GM23338 (cell line): Measurements from ENCODE around the gene S100A7A. TPM values are rescaled to one million over a fixed set of nuclear protein-coding genes. Genes with fewer than 3 reads are reported as not detected.

Experiments used
- ATAC-seq: fragments of 200-7000 bp; cut with Tn5 transposase; 3 replicates; pipeline ENCODE4 v1.9.1; 2020
- DNase-seq: peaks from one replicate; pipeline ENCODE4 v3.0.0-alpha.2; 2015; ENCODE audit warnings: low spot score
- H2AFZ ChIP-seq: fragments of 200-600 bp; sonication (generic); 2 replicates; pipeline ENCODE4 v1.8.0; 2016; ENCODE audit warnings: antibody characterized with exemption, mild to moderate bottlenecking, moderate library complexity
- H3F3A ChIP-seq: fragments of 200-600 bp; sonication (generic); replicated peaks from 2 replicates; pipeline ENCODE4 v1.8.0; 2017; ENCODE audit warnings: antibody characterized with exemption, mixed run types, low read depth
- H3K27ac ChIP-seq: fragments of 200-600 bp; sonication (generic); 2 replicates; pipeline ENCODE4 v1.6.1; 2016; ENCODE audit warnings: low read depth
- H3K27me3 ChIP-seq: fragments of 200-600 bp; sonication (generic); 2 replicates; pipeline ENCODE4 v1.8.0; 2016; ENCODE audit warnings: mild to moderate bottlenecking, mixed run types, moderate library complexity; ENCODE audit not compliant: insufficient read depth
- H3K36me3 ChIP-seq: fragments of 200-600 bp; sonication (generic); 2 replicates; pipeline ENCODE4 v1.8.0; 2016; ENCODE audit warnings: mild to moderate bottlenecking; ENCODE audit not compliant: insufficient read depth
- H3K4me1 ChIP-seq: fragments of 200-600 bp; sonication (generic); 2 replicates; pipeline ENCODE4 v1.8.0; 2016; ENCODE audit warnings: mild to moderate bottlenecking, moderate library complexity; ENCODE audit not compliant: insufficient read depth
- H3K4me2 ChIP-seq: fragments of 200-600 bp; sonication (generic); 2 replicates; pipeline ENCODE4 v1.7.1; 2017; ENCODE audit warnings: mixed run types
- H3K4me3 ChIP-seq: fragments of 200-600 bp; sonication (generic); 2 replicates; pipeline ENCODE4 v1.6.1; 2016; ENCODE audit warnings: mixed run types
- H3K79me2 ChIP-seq: fragments of 200-600 bp; sonication (generic); replicated peaks from 2 replicates; pipeline ENCODE4 v1.8.0; 2017; ENCODE audit warnings: mild to moderate bottlenecking; ENCODE audit not compliant: insufficient read depth
- H3K9me2 ChIP-seq: fragments of 200-600 bp; sonication (generic); 2 replicates; pipeline ENCODE4 v1.8.0; 2017; ENCODE audit not compliant: insufficient read depth
- H4K20me1 ChIP-seq: fragments of 200-600 bp; sonication (generic); replicated peaks from 2 replicates; pipeline ENCODE4 v1.8.0; 2017; ENCODE audit warnings: mild to moderate bottlenecking; ENCODE audit not compliant: insufficient read depth
- H3K27ac Mint-ChIP-seq: 2 replicates; pipeline ENCODE4 v1.8.0; 2020; ENCODE audit warnings: inconsistent platforms, mild to moderate bottlenecking, moderate library complexity, mixed read lengths
- H3K27me3 Mint-ChIP-seq: 3 replicates; pipeline ENCODE4 v1.8.0; 2022; ENCODE audit warnings: low read depth, mild to moderate bottlenecking, moderate library complexity, mixed read lengths, inconsistent platforms; ENCODE audit not compliant: insufficient read depth, poor library complexity
- H3K36me3 Mint-ChIP-seq: 3 replicates; pipeline ENCODE4 v1.8.0; 2021; ENCODE audit warnings: low read depth, mild to moderate bottlenecking, inconsistent platforms, moderate library complexity, mixed read lengths
- H3K4me1 Mint-ChIP-seq: 3 replicates; pipeline ENCODE4 v1.8.0; 2020; ENCODE audit warnings: mild to moderate bottlenecking, inconsistent platforms, mixed read lengths
- H3K4me3 Mint-ChIP-seq: 3 replicates; pipeline ENCODE4 v1.8.0; 2021; ENCODE audit warnings: moderate library complexity, mild to moderate bottlenecking, inconsistent platforms, mixed read lengths
- H3K9me3 Mint-ChIP-seq: 3 replicates; pipeline ENCODE4 v1.8.0; 2020; ENCODE audit warnings: moderate library complexity, mild to moderate bottlenecking, inconsistent platforms, mixed read lengths
- EZH2 ChIP-seq: fragments of 200-600 bp; sonication (generic); IDR thresholded peaks from one replicate; pipeline ENCODE4 v1.8.0; 2017; ENCODE audit warnings: antibody characterized with exemption, mild to moderate bottlenecking, low read depth; ENCODE audit not compliant: unreplicated experiment
- EZH2phosphoT487 ChIP-seq: fragments of 200-600 bp; sonication (generic); IDR thresholded peaks from one replicate; pipeline ENCODE4 v1.8.1; 2018; ENCODE audit warnings: antibody characterized with exemption; ENCODE audit not compliant: unreplicated experiment
- JUNB ChIP-seq: IDR thresholded peaks from one replicate; pipeline ENCODE4 v1.6.1; 2016; ENCODE audit warnings: antibody characterized with exemption; ENCODE audit not compliant: unreplicated experiment
- NANOG ChIP-seq: IDR thresholded peaks from 2 replicates; pipeline ENCODE4 v1.6.1; 2016; ENCODE audit warnings: antibody characterized with exemption, borderline replicate concordance
- POLR2AphosphoS5 ChIP-seq: IDR thresholded peaks from 2 replicates; pipeline ENCODE4 v1.6.1; 2016; ENCODE audit warnings: antibody characterized with exemption, low read depth
- ZNF114 ChIP-seq: fragments of 250-450 bp; sonication (Bioruptor Pico); IDR thresholded peaks from 2 replicates; pipeline ENCODE4 v1.5.0; 2020; ENCODE audit warnings: mild to moderate bottlenecking, moderate library complexity
- ZNF331 ChIP-seq: fragments of 250-450 bp; sonication (Bioruptor Pico); IDR thresholded peaks from 2 replicates; pipeline ENCODE4 v1.5.0; 2020; ENCODE audit warnings: low read depth, mild to moderate bottlenecking, moderate library complexity
- polyA plus RNA-seq: library from polyadenylated mRNA; unstranded; fragments of >200 nt; fragmentation: Nextera tagmentation; extraction: Ambion mirVana; gene quantifications from 2 replicates; pipeline ENCODE4 v1.2.1, GENCODE V29; 2016
- total RNA-seq: library from RNA; depleted of rRNA; stranded (reverse); fragments of >200 nt; shearing (Covaris generic); gene quantifications from 2 replicates; pipeline ENCODE4 v1.2.3, GENCODE V29; 2014
- TF ChIP-seq, protein P1 (sequence below): IDR thresholded peaks from 2 replicates; pipeline ENCODE4 v1.6.1; 2016; ENCODE audit warnings: antibody characterized with exemption
- TF ChIP-seq, protein P2 (sequence below): IDR thresholded peaks from one replicate; pipeline ENCODE4 v1.6.1; 2018; ENCODE audit warnings: antibody characterized with exemption; ENCODE audit not compliant: unreplicated experiment
- TF ChIP-seq, protein P3 (sequence below), 2 experiments: fragments of 200-600 bp in 1 of 2; sonication (generic) in 1 of 2; conservative IDR thresholded peaks; 2 replicates each; pipeline versions ENCODE4 v1.5.1 to v1.6.1; 2016 to 2017; ENCODE audit warnings: antibody characterized with exemption in 2 of 2, low read depth in 2 of 2, mild to moderate bottlenecking in 2 of 2, moderate library complexity in 1 of 2

S100A7A gene
- total and polyA plus RNA-seq, 2 experiments from 2014 or later: not detected

DNA sequence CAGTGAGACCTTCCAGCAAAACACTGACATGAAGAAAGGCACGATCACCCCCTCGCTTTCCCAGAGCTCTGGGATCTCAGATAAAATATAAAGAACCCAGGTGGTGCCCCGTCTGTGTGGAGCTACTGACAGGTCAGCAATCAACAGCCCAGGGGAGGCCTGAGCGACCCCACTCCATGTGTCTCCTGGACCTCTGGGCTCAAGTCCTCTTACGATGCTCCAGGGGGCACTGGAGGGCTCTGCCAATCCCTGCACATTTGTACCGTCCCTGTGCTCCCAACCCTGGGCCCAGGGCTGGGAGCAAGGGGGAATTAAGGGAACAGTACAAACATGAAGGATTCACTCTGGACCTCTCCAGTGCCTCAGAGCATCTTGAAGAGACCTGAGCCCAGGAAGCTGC is 12.5 kb downstream of the S100A7A start:
- peak; percentile 96 for ATAC-seq

DNA sequence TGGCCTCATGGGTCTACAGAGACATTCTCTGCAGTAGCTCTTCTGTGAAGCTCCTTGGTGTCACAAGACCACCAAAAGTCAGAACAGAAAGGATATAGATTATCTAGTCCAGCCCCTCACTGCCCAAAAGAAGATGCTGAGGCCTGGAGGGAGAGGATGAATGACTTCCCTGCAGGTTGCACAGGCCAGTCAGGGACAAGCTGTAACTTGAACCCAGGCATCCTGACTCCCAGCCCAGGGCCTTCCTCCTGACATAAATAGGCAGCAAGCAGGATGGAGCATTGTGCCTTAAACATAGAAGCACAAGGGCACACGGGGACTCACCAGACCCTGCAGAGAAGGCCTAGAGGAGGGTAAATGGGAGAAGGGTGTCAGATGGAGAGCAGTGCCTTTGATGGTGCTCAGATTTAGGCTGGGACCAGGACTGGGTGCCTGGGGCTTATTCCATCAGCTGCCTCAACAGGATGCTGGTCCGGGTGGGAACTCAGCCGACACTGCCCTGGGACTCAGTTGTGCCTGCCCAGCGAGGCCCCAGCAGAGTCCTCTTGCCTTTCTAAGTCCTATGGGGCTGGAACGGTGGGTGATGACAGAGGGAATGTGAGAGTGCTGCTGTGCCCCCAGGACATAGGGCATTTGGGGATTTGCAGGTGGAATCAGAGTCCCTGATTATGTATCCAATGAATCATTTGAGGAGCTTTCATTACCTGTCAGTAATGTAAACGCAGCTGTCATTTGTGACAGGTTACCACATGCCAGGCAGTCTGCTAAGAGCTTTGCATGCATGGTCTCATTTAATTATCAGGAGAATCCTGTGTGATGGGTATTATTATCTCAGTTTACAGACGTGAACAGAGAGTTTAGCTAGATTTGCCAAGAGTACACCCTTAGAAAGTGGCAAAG is 13.2 kb downstream of the S100A7A start:
- H3K4me2 ChIP-seq: no peak overlapping the region
- H3K4me3 ChIP-seq: no peak overlapping the region
- H2AFZ ChIP-seq: no peak overlapping the region
- H3K27ac ChIP-seq: no peak overlapping the region
- H3K36me3 Mint-ChIP-seq: no peaks in the 10 kb centered on the region
- H4K20me1 ChIP-seq: no peaks in the 10 kb centered on the region
- no peaks in the 10 kb centered on the region for H3K4me1 ChIP-seq
- H3K27me3 Mint-ChIP-seq: peaks cover 5% of the 10 kb centered on the region
- no peaks in the 10 kb centered on the region for H3F3A ChIP-seq
- H3K4me1 Mint-ChIP-seq: no peaks in the 10 kb centered on the region; the same call in 2 of the 3 replicates
- no peak for ATAC-seq
- H3K27ac Mint-ChIP-seq: no peak overlapping the region
- no peak overlapping the region for H3K4me3 Mint-ChIP-seq
- H3K27me3 ChIP-seq: no peaks in the 10 kb centered on the region
- H3K79me2 ChIP-seq: no peaks in the 10 kb centered on the region
- no peaks in the 10 kb centered on the region for H3K9me2 ChIP-seq
- no peaks in the 10 kb centered on the region; the same call in 2 of the 3 replicates for H3K9me3 Mint-ChIP-seq
- no peaks in the 10 kb centered on the region for H3K36me3 ChIP-seq
- no peak for DNase-seq
- TF ChIP-seq POLR2AphosphoS5 (no peak), EZH2phosphoT487 (no peak), ZNF114 (CRISPR knock-in tag) (no peak), EZH2 (no peak), JUNB (no peak), NANOG (no peak), ZNF331 (no peak)
- TF ChIP-seq, protein P1, sequence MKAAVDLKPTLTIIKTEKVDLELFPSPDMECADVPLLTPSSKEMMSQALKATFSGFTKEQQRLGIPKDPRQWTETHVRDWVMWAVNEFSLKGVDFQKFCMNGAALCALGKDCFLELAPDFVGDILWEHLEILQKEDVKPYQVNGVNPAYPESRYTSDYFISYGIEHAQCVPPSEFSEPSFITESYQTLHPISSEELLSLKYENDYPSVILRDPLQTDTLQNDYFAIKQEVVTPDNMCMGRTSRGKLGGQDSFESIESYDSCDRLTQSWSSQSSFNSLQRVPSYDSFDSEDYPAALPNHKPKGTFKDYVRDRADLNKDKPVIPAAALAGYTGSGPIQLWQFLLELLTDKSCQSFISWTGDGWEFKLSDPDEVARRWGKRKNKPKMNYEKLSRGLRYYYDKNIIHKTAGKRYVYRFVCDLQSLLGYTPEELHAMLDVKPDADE: no peak
- TF ChIP-seq, protein P2, sequence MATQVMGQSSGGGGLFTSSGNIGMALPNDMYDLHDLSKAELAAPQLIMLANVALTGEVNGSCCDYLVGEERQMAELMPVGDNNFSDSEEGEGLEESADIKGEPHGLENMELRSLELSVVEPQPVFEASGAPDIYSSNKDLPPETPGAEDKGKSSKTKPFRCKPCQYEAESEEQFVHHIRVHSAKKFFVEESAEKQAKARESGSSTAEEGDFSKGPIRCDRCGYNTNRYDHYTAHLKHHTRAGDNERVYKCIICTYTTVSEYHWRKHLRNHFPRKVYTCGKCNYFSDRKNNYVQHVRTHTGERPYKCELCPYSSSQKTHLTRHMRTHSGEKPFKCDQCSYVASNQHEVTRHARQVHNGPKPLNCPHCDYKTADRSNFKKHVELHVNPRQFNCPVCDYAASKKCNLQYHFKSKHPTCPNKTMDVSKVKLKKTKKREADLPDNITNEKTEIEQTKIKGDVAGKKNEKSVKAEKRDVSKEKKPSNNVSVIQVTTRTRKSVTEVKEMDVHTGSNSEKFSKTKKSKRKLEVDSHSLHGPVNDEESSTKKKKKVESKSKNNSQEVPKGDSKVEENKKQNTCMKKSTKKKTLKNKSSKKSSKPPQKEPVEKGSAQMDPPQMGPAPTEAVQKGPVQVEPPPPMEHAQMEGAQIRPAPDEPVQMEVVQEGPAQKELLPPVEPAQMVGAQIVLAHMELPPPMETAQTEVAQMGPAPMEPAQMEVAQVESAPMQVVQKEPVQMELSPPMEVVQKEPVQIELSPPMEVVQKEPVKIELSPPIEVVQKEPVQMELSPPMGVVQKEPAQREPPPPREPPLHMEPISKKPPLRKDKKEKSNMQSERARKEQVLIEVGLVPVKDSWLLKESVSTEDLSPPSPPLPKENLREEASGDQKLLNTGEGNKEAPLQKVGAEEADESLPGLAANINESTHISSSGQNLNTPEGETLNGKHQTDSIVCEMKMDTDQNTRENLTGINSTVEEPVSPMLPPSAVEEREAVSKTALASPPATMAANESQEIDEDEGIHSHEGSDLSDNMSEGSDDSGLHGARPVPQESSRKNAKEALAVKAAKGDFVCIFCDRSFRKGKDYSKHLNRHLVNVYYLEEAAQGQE: no peak
- TF ChIP-seq, protein P3, sequence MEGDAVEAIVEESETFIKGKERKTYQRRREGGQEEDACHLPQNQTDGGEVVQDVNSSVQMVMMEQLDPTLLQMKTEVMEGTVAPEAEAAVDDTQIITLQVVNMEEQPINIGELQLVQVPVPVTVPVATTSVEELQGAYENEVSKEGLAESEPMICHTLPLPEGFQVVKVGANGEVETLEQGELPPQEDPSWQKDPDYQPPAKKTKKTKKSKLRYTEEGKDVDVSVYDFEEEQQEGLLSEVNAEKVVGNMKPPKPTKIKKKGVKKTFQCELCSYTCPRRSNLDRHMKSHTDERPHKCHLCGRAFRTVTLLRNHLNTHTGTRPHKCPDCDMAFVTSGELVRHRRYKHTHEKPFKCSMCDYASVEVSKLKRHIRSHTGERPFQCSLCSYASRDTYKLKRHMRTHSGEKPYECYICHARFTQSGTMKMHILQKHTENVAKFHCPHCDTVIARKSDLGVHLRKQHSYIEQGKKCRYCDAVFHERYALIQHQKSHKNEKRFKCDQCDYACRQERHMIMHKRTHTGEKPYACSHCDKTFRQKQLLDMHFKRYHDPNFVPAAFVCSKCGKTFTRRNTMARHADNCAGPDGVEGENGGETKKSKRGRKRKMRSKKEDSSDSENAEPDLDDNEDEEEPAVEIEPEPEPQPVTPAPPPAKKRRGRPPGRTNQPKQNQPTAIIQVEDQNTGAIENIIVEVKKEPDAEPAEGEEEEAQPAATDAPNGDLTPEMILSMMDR (conservative IDR thresholded peaks at IDR 0.05; ENCODE audit: low read depth in 2 of 2): no peak

More for the DNA sequence above, 12.5 kb downstream of the S100A7A start:
- Histone ChIP-seq H3K9me2 (no peaks in the 10 kb centered on the region), H3K27ac (no peak overlapping the region), H3K4me1 (no peaks in the 10 kb centered on the region), H3K4me2 (no peak overlapping the region), H2AFZ (no peak overlapping the region), H4K20me1 (no peaks in the 10 kb centered on the region), H3K36me3 (no peaks in the 10 kb centered on the region), H3K4me3 (no peak overlapping the region), H3F3A (no peaks in the 10 kb centered on the region), H3K27me3 (no peaks in the 10 kb centered on the region), H3K79me2 (no peaks in the 10 kb centered on the region)
- no peaks in the 10 kb centered on the region; the same call in 2 of the 3 replicates for H3K4me1 Mint-ChIP-seq
- TF ChIP-seq, protein P3 (conservative IDR thresholded peaks at IDR 0.05; ENCODE audit: low read depth in 2 of 2): peak; percentile 34 to 57
- TF ChIP-seq, protein P1: no peak
- DNase-seq: peak; percentile 61
- H3K36me3 Mint-ChIP-seq: no peaks in the 10 kb centered on the region
- no peaks in the 10 kb centered on the region; the same call in 2 of the 3 replicates for H3K9me3 Mint-ChIP-seq
- no peak overlapping the region for H3K27ac Mint-ChIP-seq
- H3K27me3 Mint-ChIP-seq: peaks cover 5% of the 10 kb centered on the region
- H3K4me3 Mint-ChIP-seq: no peak overlapping the region
